Loucy (cell line): ENCODE results near the gene CDK5R2.

ENCODE experiments used
- H2AFZ ChIP-seq: fragments of 200-600 bp; sonication (generic); 2 replicates; pipeline ENCODE4 v1.6.0; 2016; ENCODE audit warnings: antibody characterized with exemption, mild to moderate bottlenecking, low read length, moderate library complexity
- H3F3A ChIP-seq: fragments of 200-600 bp; 2 replicates; pipeline ENCODE4 v1.6.0; 2016; ENCODE audit warnings: antibody characterized with exemption, low read depth, mild to moderate bottlenecking
- H3K27me3 ChIP-seq: fragments of 200-600 bp; sonication (generic); 2 replicates; pipeline ENCODE4 v1.6.1; 2014; ENCODE audit warnings: low read length, mild to moderate bottlenecking; ENCODE audit not compliant: insufficient read depth, poor library complexity, severe bottlenecking
- H3K36me3 ChIP-seq: fragments of 200-600 bp; sonication (generic); 2 replicates; pipeline ENCODE4 v1.6.1; 2016; ENCODE audit warnings: low read length; ENCODE audit not compliant: insufficient read depth
- H3K4me1 ChIP-seq: fragments of 200-600 bp; sonication (generic); 2 replicates; pipeline ENCODE4 v1.5.1; 2014; ENCODE audit warnings: low read length, mild to moderate bottlenecking; ENCODE audit not compliant: insufficient read depth, poor library complexity, severe bottlenecking
- H3K4me2 ChIP-seq: fragments of 200-600 bp; sonication (generic); 2 replicates; pipeline ENCODE4 v1.6.0; 2014; ENCODE audit warnings: antibody characterized with exemption, low read length, low read depth, mild to moderate bottlenecking; ENCODE audit not compliant: poor library complexity, severe bottlenecking
- H3K4me3 ChIP-seq: fragments of 200-600 bp; sonication (generic); 2 replicates; pipeline ENCODE4 v1.5.1; 2014; ENCODE audit warnings: low read length, mild to moderate bottlenecking, mixed read lengths; ENCODE audit not compliant: poor library complexity, severe bottlenecking
- H3K79me2 ChIP-seq: fragments of 200-600 bp; sonication (generic); 2 replicates; pipeline ENCODE4 v1.6.1; 2014; ENCODE audit warnings: low read length; ENCODE audit not compliant: insufficient read depth
- H3K9ac ChIP-seq: fragments of 200-600 bp; sonication (generic); 2 replicates; pipeline ENCODE4 v1.6.0; 2014; ENCODE audit warnings: mild to moderate bottlenecking, low read depth, low read length, moderate library complexity; ENCODE audit not compliant: poor library complexity, severe bottlenecking
- H3K9me2 ChIP-seq: fragments of 200-600 bp; sonication (generic); replicated peaks from 2 replicates; pipeline ENCODE4 v1.6.1; 2016; ENCODE audit warnings: low read depth, low read length, mixed read lengths
- H3K9me3 ChIP-seq: fragments of 200-600 bp; sonication (generic); 2 replicates; pipeline ENCODE4 v1.6.1; 2014; ENCODE audit warnings: mild to moderate bottlenecking, antibody characterized with exemption, low read length, low read depth; ENCODE audit not compliant: insufficient read depth
- H4K20me1 ChIP-seq: fragments of 200-600 bp; sonication (generic); 2 replicates; pipeline ENCODE4 v1.6.0; 2014; ENCODE audit warnings: antibody characterized with exemption, low read length, mild to moderate bottlenecking; ENCODE audit not compliant: insufficient read depth, poor library complexity, severe bottlenecking
- EZH2phosphoT487 ChIP-seq: fragments of 200-600 bp; IDR thresholded peaks from 2 replicates; pipeline ENCODE4 v1.6.1; 2018; ENCODE audit warnings: antibody characterized with exemption, mild to moderate bottlenecking, moderate library complexity, borderline replicate concordance
- TF ChIP-seq, protein P1 (sequence below): fragments of 200-600 bp; sonication (generic); conservative IDR thresholded peaks from 2 replicates; pipeline ENCODE4 v1.5.1; 2014; ENCODE audit warnings: mild to moderate bottlenecking, antibody characterized with exemption, low read length

The CDK5R2 gene

DNA sequence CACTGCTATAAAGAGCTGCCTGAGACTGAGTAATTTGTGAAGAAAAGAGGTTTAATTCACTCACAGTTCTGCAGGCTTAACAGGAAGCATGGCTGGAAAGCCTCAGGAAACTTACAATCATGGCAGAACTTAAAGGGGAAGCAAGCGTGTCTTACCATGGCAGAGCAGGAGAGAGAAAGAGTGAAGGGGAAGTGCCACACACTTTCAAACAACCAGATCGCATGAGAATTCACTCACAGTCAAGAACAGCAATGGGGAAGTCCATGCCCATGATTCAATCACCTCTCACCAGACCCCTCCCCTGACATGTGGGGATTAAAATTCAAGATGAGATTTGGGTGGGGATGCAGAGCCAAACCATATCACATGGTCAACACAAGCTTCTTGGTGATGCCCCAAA is 34.7 kb upstream of the CDK5R2 start:
- Histone ChIP-seq H3K9me2 (no peaks in the 10 kb centered on the region), H3K79me2 (no peaks in the 10 kb centered on the region), H4K20me1 (no peaks in the 10 kb centered on the region), H3K36me3 (no peaks in the 10 kb centered on the region), H3K4me1 (no peaks in the 10 kb centered on the region), H3K9ac (no peak overlapping the region), H3K27me3 (no peaks in the 10 kb centered on the region), H3F3A (no peaks in the 10 kb centered on the region), H2AFZ (no peak overlapping the region), H3K4me3 (no peak overlapping the region), H3K4me2 (no peak overlapping the region), H3K9me3 (no peaks in the 10 kb centered on the region)
- TF ChIP-seq, protein P1, sequence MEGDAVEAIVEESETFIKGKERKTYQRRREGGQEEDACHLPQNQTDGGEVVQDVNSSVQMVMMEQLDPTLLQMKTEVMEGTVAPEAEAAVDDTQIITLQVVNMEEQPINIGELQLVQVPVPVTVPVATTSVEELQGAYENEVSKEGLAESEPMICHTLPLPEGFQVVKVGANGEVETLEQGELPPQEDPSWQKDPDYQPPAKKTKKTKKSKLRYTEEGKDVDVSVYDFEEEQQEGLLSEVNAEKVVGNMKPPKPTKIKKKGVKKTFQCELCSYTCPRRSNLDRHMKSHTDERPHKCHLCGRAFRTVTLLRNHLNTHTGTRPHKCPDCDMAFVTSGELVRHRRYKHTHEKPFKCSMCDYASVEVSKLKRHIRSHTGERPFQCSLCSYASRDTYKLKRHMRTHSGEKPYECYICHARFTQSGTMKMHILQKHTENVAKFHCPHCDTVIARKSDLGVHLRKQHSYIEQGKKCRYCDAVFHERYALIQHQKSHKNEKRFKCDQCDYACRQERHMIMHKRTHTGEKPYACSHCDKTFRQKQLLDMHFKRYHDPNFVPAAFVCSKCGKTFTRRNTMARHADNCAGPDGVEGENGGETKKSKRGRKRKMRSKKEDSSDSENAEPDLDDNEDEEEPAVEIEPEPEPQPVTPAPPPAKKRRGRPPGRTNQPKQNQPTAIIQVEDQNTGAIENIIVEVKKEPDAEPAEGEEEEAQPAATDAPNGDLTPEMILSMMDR, result no peak
- no peak for TF ChIP-seq EZH2phosphoT487

DNA sequence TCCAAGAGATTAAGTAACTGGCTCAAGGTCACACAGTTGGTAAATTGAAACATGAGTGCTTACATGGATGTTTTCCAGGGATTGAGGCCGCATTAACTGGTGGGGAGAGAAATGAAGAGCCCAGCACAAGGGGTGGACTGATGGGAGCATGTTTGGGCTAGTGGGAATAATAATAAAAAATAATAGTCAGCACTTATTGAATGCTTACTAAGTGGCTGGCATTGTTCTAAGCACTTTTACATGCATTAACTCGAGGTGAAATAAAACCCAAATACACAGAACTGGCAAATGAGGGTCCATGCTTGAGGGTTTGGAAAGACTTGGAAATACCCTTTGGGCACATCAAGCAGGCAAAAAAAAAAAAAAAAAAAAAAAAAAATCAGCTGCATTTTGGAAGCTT is 34.0 kb upstream of the CDK5R2 start:
- Histone ChIP-seq H3K79me2 (no peaks in the 10 kb centered on the region), H3K36me3 (no peaks in the 10 kb centered on the region), H3K9ac (no peak overlapping the region), H3K4me1 (no peaks in the 10 kb centered on the region), H3K4me3 (no peak overlapping the region), H3K9me2 (no peaks in the 10 kb centered on the region), H2AFZ (no peak overlapping the region), H4K20me1 (no peaks in the 10 kb centered on the region), H3K9me3 (no peaks in the 10 kb centered on the region), H3K27me3 (no peaks in the 10 kb centered on the region), H3K4me2 (no peak overlapping the region), H3F3A (no peaks in the 10 kb centered on the region)
- TF ChIP-seq, protein P1, result no peak
- TF ChIP-seq EZH2phosphoT487, result no peak

DNA sequence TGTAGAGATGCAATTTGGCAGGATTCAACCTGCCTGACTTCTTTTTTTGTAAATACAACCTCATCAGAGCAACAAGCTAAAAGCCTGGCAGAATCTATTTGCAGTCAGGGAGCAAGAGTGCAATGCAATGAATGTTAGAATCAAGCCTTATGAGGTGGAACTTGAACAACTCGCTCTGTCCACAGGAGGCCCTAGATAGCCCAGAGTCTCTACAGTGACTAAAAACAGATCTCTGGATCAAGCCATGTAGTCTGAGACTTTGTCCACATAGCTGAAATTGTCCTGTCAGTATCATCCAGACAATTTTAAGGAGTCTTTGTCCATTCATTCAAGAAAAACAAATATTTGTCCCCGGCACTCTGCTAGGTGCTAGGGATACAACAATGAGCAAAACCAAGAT is 32.0 kb upstream of the CDK5R2 start:
- Histone ChIP-seq H3K36me3 (no peaks in the 10 kb centered on the region), H3K79me2 (no peaks in the 10 kb centered on the region), H3K27me3 (no peaks in the 10 kb centered on the region), H3K9me3 (no peaks in the 10 kb centered on the region), H2AFZ (no peak overlapping the region), H3F3A (no peaks in the 10 kb centered on the region), H3K9ac (no peak overlapping the region), H3K4me2 (no peak overlapping the region), H3K9me2 (no peaks in the 10 kb centered on the region), H3K4me1 (no peaks in the 10 kb centered on the region), H4K20me1 (no peaks in the 10 kb centered on the region), H3K4me3 (no peak overlapping the region)
- TF ChIP-seq, protein P1, result no peak
- TF ChIP-seq EZH2phosphoT487, result no peak
